Dermis microvascular lymphatic vessel endothelial cell (primary cell): ENCODE measurements around the gene SLC35F3. TPM values are rescaled to one million over a fixed set of nuclear protein-coding genes. Genes with fewer than 3 reads are reported as not detected.
"Not testable (repeated sequence)": the region's sequence is repeated elsewhere in the genome, so short reads cannot be mapped to it uniquely, and the experiment has no call there.

Experiments used
- DNase-seq, 2 donors: peaks; one replicate each; pipeline versions ENCODE4 v3.0.0 to v3.0.0-alpha.2; 2010; ENCODE audit warnings: low read depth in 2 of 2
- total RNA-seq: library from RNA; depleted of rRNA; stranded (reverse); fragments of >200 nt; gene quantifications from 2 replicates; pipeline ENCODE4 v1.2.1, GENCODE V29; 2014

The SLC35F3 gene
- total RNA-seq, 1 donor from 2014 or later, result not detected

- DNase-seq, result no peak
These were observed 281.0 kb downstream of the SLC35F3 start for GRCh38 chr1:234185438-234185837.

GRCh38 chr1:234186037-234186688 is 281.7 kb downstream of the SLC35F3 start:
- no peak for DNase-seq

GRCh38 chr1:234188454-234188792 is 283.9 kb downstream of the SLC35F3 start:
- peak in 1 of 2 donors; percentile 4 for DNase-seq

GRCh38 chr1:234197839-234198238 is 293.4 kb downstream of the SLC35F3 start:
- no peak for DNase-seq

- no peak for DNase-seq
These were observed 295.1 kb downstream of the SLC35F3 start for GRCh38 chr1:234199476-234200127.

GRCh38 chr1:234200566-234200965 is 296.1 kb downstream of the SLC35F3 start:
- no peak for DNase-seq

GRCh38 chr1:234201600-234201999 is 297.1 kb downstream of the SLC35F3 start:
- no peak for DNase-seq

GRCh38 chr1:234205966-234206365 is 301.5 kb downstream of the SLC35F3 start:
- no peak for DNase-seq

GRCh38 chr1:234206651-234207284 is 302.3 kb downstream of the SLC35F3 start:
- DNase-seq, result no peak

- no peak for DNase-seq
These were observed 303.9 kb downstream of the SLC35F3 start for GRCh38 chr1:234208351-234208750.

GRCh38 chr1:234208791-234209190 is 304.3 kb downstream of the SLC35F3 start:
- DNase-seq, result no peak

- DNase-seq, result not testable (repeated sequence)
These were observed 306.0 kb downstream of the SLC35F3 start for GRCh38 chr1:234210429-234210828.

- not testable (repeated sequence) for DNase-seq
These were observed 307.4 kb downstream of the SLC35F3 start for GRCh38 chr1:234211855-234212254.

- DNase-seq, result peak in 1 of 2 donors; percentile 13
These were observed 308.5 kb downstream of the SLC35F3 start for GRCh38 chr1:234212764-234213657.

- no peak for DNase-seq
These were observed 309.2 kb downstream of the SLC35F3 start for GRCh38 chr1:234213658-234214128.

GRCh38 chr1:234214129-234214910 is 309.8 kb downstream of the SLC35F3 start:
- DNase-seq, result no peak

- DNase-seq, result no peak
These were observed 310.7 kb downstream of the SLC35F3 start for GRCh38 chr1:234214911-234215892.

- DNase-seq, result no peak
These were observed 311.7 kb downstream of the SLC35F3 start for GRCh38 chr1:234216116-234216703.

GRCh38 chr1:234217316-234217840 is 312.9 kb downstream of the SLC35F3 start:
- no peak for DNase-seq
